ENCODE data around the gene CLP1.
"Not testable (repeated sequence)": the region's sequence is repeated elsewhere in the genome, so short reads cannot be mapped to it uniquely, and the experiment has no call there.

The CLP1 gene

DNA sequence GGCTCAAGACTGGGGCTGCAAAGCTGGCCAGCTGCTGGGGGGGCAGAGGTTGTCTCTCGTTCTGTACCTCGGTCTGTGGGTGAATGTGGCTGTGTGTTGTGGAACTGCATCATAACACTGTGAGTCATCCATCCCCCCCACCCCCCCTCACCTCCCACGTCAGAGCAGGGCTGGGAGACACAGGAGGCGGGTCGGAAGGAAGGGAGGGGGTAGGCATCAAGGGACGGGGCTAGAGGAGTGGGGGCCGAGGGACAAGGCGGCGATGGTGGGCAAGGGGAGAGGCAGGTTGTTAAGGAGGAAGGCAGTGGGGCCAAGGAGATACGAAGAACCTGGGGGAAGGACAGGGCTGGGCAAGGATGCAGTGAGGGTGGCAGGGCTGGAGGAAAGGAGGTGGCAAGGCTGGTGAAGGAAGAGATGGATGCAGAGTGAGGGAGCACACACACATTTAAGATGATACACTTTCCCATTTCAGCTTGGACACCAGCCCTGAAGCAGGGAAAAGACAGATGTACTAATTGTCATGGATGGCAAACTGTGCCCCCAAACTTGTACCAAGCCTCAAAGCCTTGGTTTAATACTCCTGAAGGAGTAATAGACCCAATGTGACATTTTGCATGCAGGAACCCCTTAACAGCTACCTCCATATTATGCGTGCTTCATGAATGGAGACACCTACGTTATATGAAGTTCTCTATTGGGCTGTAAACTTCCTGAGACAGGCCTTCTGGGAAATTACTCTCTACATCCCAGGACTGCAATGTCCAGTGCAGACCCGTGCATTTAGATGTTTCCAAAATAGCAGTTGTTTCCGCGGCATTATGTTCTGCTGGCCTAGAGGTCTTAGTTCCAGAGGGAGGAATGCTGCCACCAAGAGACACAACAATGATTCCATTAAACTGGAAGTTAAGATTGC, 7.5 kb upstream of the CLP1 start, which contains the start of gene YPEL4:
YPEL4 (minus strand) TSS at position 87 of the 913 bp plus-strand sequence. CDS start 2,805 bp downstream, outside the sequence.
- TF ChIP-seq, protein P1, sequence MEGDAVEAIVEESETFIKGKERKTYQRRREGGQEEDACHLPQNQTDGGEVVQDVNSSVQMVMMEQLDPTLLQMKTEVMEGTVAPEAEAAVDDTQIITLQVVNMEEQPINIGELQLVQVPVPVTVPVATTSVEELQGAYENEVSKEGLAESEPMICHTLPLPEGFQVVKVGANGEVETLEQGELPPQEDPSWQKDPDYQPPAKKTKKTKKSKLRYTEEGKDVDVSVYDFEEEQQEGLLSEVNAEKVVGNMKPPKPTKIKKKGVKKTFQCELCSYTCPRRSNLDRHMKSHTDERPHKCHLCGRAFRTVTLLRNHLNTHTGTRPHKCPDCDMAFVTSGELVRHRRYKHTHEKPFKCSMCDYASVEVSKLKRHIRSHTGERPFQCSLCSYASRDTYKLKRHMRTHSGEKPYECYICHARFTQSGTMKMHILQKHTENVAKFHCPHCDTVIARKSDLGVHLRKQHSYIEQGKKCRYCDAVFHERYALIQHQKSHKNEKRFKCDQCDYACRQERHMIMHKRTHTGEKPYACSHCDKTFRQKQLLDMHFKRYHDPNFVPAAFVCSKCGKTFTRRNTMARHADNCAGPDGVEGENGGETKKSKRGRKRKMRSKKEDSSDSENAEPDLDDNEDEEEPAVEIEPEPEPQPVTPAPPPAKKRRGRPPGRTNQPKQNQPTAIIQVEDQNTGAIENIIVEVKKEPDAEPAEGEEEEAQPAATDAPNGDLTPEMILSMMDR (IDR thresholded peaks at IDR 0.05; ENCODE audit: low read depth, low read length, missing control alignments) = no peak
- in situ Hi-C loops (cut with HindIII; ENCODE audit: low sequenced_read_pairs) = no loop called here
- peak within 1 kb of the TSS; percentile 45 for H3K4me3 ChIP-seq (ENCODE audit: low read depth, low read length)
- DNase-seq (ENCODE audit: low read depth) = peak; percentile 46

DNA sequence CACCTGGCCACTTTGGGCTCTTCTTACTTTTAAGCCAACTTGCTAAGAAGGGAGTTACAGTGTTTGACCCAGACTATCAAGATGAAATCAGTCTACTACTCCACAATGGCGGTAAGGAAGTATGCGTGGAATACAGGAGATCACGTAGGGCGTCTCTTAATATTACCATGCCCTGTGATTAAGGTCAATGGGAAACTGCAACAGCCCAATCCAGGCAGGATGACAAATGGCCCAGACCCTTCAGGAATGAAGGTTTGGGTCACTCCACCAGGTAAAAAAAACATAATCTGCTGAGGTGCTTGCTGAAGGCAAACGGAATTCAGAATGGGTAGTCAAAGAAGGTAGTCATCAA, 6.8 kb upstream of the CLP1 start:
- TF ChIP-seq, protein P1 (IDR thresholded peaks at IDR 0.05; ENCODE audit: low read depth, low read length, missing control alignments) = no peak
- no peak for DNase-seq (ENCODE audit: low read depth)
- in situ Hi-C loops (cut with HindIII; ENCODE audit: low sequenced_read_pairs) = no loop called here
- no peak overlapping the region for H3K4me3 ChIP-seq (ENCODE audit: low read depth, low read length)

DNA sequence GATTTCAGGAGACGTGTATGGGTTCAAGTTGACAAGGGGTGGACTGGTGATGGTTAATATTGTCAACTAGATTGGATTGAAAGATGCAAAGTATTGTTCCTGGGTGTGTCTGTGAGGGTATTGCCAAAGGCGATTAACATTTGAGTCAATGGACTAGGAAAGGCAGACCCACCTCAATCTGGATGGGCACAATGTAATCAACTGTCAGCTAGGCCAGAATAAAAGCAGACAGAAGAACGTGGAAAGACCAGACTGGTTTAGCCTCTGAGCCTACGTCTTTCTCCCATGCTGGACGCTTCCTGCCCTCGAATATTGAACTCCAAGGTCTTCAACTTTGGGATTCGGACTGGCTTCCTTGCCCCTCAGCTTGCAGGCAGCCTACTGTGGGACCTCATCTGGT, 6.2 kb upstream of the CLP1 start:
- TF ChIP-seq, protein P1 (IDR thresholded peaks at IDR 0.05; ENCODE audit: low read depth, low read length, missing control alignments) = no peak
- H3K4me3 ChIP-seq (ENCODE audit: low read depth, low read length) = no peak overlapping the region
- in situ Hi-C loops (cut with HindIII; ENCODE audit: low sequenced_read_pairs) = no loop called here
- DNase-seq (ENCODE audit: low read depth) = no peak

DNA sequence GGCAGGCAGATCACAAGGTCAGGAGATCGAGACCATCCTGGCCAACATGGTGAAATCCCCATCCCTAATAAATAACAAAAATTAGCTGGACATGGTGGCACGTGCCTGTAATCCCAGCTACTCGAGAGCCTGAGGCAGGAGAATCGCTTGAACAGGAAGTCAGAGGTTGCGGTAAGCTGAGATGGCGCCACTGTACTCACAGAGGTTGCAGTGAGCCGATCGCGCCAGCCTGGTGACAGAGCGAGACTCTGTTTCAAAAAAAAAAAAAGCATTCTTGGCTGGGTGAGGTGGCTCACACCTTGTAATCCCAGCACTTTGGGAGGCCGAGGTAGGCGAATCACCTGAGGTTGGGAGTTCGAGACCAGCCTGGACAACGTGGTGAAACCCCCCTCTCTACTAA, 5.3 kb upstream of the CLP1 start:
- in situ Hi-C loops (cut with HindIII; ENCODE audit: low sequenced_read_pairs) = not testable (repeated sequence)

DNA sequence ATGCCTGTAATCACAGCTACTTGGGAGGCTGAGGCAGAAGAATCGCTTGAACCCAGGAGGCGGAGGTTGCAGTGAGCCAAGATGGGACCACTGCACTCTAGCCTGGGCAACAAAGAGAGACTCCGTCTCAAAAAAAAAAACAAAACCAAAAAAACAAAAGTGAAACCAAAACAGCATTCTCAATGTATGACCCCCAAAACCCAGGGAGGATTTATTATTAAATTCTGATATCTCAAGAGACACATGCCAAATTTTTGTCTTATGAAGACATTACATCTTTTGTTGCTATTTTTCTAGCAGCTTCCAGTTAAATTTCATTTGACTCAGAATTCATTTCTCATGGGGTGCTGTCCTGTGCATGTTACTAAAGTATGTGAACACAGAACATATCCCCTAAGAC, 4.9 kb upstream of the CLP1 start:
- in situ Hi-C loops (cut with HindIII; ENCODE audit: low sequenced_read_pairs) = no loop called here
- DNase-seq (ENCODE audit: low read depth) = no peak
- H3K4me3 ChIP-seq (ENCODE audit: low read depth, low read length) = no peak overlapping the region
- TF ChIP-seq, protein P1 (IDR thresholded peaks at IDR 0.05; ENCODE audit: low read depth, low read length, missing control alignments) = no peak

More for the DNA sequence above, 5.3 kb upstream of the CLP1 start:
- DNase-seq (ENCODE audit: low read depth); H3K4me3 ChIP-seq (ENCODE audit: low read depth, low read length): not testable (repeated sequence)

DNA sequence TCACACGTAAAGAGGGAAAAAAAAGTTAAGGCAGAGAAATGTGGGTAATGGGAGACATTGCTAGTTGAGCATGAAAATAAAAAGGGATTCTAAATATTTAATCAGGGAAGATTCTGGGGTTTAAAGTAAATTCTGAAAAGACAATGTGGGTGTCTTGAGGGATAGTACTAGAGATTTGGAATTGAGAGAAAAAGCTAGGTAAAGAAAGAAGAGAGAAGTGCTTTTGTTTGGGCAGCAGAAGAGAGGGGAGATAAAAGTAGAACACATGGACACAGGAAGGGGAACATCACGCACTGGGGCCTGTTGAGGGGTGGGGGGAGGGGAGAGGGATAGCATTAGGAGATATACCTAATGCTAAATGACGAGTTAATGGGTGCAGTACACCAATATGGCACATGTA, 4.4 kb upstream of the CLP1 start:
- H3K4me3 ChIP-seq (ENCODE audit: low read depth, low read length) = no peak overlapping the region
- TF ChIP-seq, protein P1 (IDR thresholded peaks at IDR 0.05; ENCODE audit: low read depth, low read length, missing control alignments) = no peak
- no peak for DNase-seq (ENCODE audit: low read depth)
- in situ Hi-C loops (cut with HindIII; ENCODE audit: low sequenced_read_pairs) = no loop called here

DNA sequence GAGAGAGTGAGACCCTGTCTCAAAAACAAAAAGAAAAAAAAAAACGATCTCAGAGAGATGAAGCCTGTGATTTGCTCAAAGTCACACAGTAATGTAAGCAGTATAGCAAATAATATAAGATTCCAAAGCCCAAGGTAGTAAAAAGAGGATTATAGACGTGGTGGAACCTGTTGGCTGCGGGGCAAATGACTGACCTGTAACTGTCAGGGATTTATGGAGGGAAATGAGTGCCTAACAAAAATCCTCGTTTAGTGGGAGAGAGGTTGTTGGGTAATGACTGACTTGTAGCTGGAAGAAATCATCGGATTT, 723 bp upstream of the CLP1 start:
- in situ Hi-C loops (cut with HindIII; ENCODE audit: low sequenced_read_pairs) = no loop called here
- TF ChIP-seq, protein P1 (IDR thresholded peaks at IDR 0.05; ENCODE audit: low read depth, low read length, missing control alignments) = no peak
- DNase-seq (ENCODE audit: low read depth) = no peak
- peak overlapping the region; percentile 93 for H3K4me3 ChIP-seq (ENCODE audit: low read depth, low read length)
